A549 (cell line): ENCODE measurements around the gene RPS6KA3. TPM values are rescaled to one million over a fixed set of nuclear protein-coding genes. Genes with fewer than 3 reads are reported as not detected.

Source experiments
- ATAC-seq, 2 experiments: fragments of 200-7000 bp in 1 of 2; fragments of >200 bp in 1 of 2; cut with Nextera tagmentation in 1 of 2; cut with Tn5 transposase in 1 of 2; 3 replicates each; pipeline versions ENCODE4 v1.8.0 to v1.9.1; 2018 to 2020; ENCODE audit warnings: mild to moderate bottlenecking in 1 of 2, moderate library complexity in 1 of 2
- CTCF ChIA-PET: fragments of 300-600 bp; sonication (Branson Sonifier 250); formaldehyde crosslinking; extraction: SDS; loops from one replicate; lab custom pipeline; 2021; ENCODE audit warnings: antibody characterized with exemption, inconsistent platforms; lab: Yijun Ruan, JAX
- POLR2A ChIA-PET: fragments of 350-600 bp; formaldehyde crosslinking; extraction: SDS; loops from one replicate; lab custom pipeline; 2021; ENCODE audit warnings: antibody characterized with exemption, inconsistent platforms; lab: Yijun Ruan, JAX
- DNase-seq, 2 experiments: peaks; one replicate each; pipeline versions ENCODE4 v3.0.0 to v3.0.0-alpha.2; 2011 to 2016; ENCODE audit warnings: low read depth in 1 of 2, low spot score in 1 of 2
- FAIRE-seq: peaks from 2 replicates; lab custom pipeline; 2011; peaks lifted over from hg19 to GRCh38; lab: Jason Lieb, UNC
- H3K27ac ChIP-seq, 2 experiments: fragments of >200 bp; sonication (Bioruptor Twin); formaldehyde crosslinking; 3 replicates each; pipeline ENCODE4 v1.5.1; 2016 to 2017
- H3K4me1 ChIP-seq: fragments of >200 bp; sonication (Bioruptor Twin); formaldehyde crosslinking; 3 replicates; pipeline ENCODE4 v1.6.1; 2016
- H3K4me2 ChIP-seq: fragments of >200 bp; sonication (Bioruptor Twin); formaldehyde crosslinking; 3 replicates; pipeline ENCODE4 v1.6.1; 2016
- H3K4me3 ChIP-seq: fragments of >200 bp; sonication (Bioruptor Twin); formaldehyde crosslinking; 3 replicates; pipeline ENCODE4 v1.5.1; 2016
- H3K9me3 ChIP-seq: fragments of >200 bp; sonication (Bioruptor Twin); formaldehyde crosslinking; 3 replicates; pipeline ENCODE4 v1.6.1; 2016
- ATOH8 ChIP-seq: fragments of 250-450 bp; sonication (Bioruptor Pico); IDR thresholded peaks from 2 replicates; pipeline ENCODE4 v1.5.0; 2020; ENCODE audit warnings: low read depth, mild to moderate bottlenecking, moderate library complexity
- CBX2 ChIP-seq: fragments of 200-600 bp; sonication (generic); IDR thresholded peaks from 2 replicates; pipeline ENCODE4 v1.6.1; 2016; ENCODE audit warnings: low read depth, mild to moderate bottlenecking, borderline replicate concordance
- CBX8 ChIP-seq: fragments of 200-600 bp; sonication (generic); IDR thresholded peaks from 2 replicates; pipeline ENCODE4 v1.6.1; 2016
- CHD2 ChIP-seq: fragments of 150-350 bp; IDR thresholded peaks from 2 replicates; pipeline ENCODE4 v1.6.1; 2014; ENCODE audit warnings: low read length; ENCODE audit not compliant: partially characterized antibody
- CHD4 ChIP-seq: fragments of 200-600 bp; sonication (generic); IDR thresholded peaks from 2 replicates; pipeline ENCODE4 v1.6.1; 2016; ENCODE audit warnings: antibody characterized with exemption, mild to moderate bottlenecking, borderline replicate concordance
- EHMT2 ChIP-seq: fragments of 200-600 bp; sonication (generic); IDR thresholded peaks from 2 replicates; pipeline ENCODE4 v1.6.1; 2016; ENCODE audit warnings: antibody characterized with exemption, low read depth, mild to moderate bottlenecking, moderate library complexity
- EP300 ChIP-seq, 2 experiments: fragments of >200 bp; sonication (Bioruptor Twin); formaldehyde crosslinking; IDR thresholded peaks; 2 replicates in 1 of 2; 3 replicates in 1 of 2; pipeline ENCODE4 v1.6.1; 2016 to 2017
- FOSL2 ChIP-seq, 2 experiments: fragments of 450-650 bp in 1 of 2; fragments of >200 bp in 1 of 2; sonication (Bioruptor Twin) in 1 of 2; formaldehyde crosslinking; IDR thresholded peaks; 2 replicates each; pipeline versions ENCODE4 v1.5.0 to v1.6.1; 2016 to 2020; ENCODE audit warnings: mild to moderate bottlenecking in 1 of 2, moderate library complexity in 1 of 2
- FOXS1 ChIP-seq: fragments of 250-450 bp; sonication (Bioruptor Pico); IDR thresholded peaks from 2 replicates; pipeline ENCODE4 v1.5.0; 2020; ENCODE audit warnings: mild to moderate bottlenecking, moderate library complexity
- HDAC2 ChIP-seq: fragments of 200-600 bp; sonication (generic); IDR thresholded peaks from 2 replicates; pipeline ENCODE4 v1.6.1; 2016
- HOXB13 ChIP-seq: fragments of 250-450 bp; sonication (Bioruptor Pico); IDR thresholded peaks from 2 replicates; pipeline ENCODE4 v1.5.0; 2020; ENCODE audit warnings: low read depth, mild to moderate bottlenecking, moderate library complexity
- JUN ChIP-seq, 2 experiments: fragments of >200 bp; sonication (Bioruptor Twin); formaldehyde crosslinking; IDR thresholded peaks; 2 replicates in 1 of 2; 3 replicates in 1 of 2; pipeline ENCODE4 v1.6.1; 2016 to 2017
- JUNB ChIP-seq: fragments of >200 bp; sonication (Bioruptor Twin); formaldehyde crosslinking; IDR thresholded peaks from 2 replicates; pipeline ENCODE4 v1.6.1; 2016
- KDM5A ChIP-seq: fragments of 200-600 bp; sonication (generic); IDR thresholded peaks from 2 replicates; pipeline ENCODE4 v1.6.1; 2016; ENCODE audit warnings: antibody characterized with exemption, mild to moderate bottlenecking
- NFE2L2 ChIP-seq: fragments of 150-350 bp; conservative IDR thresholded peaks from 2 replicates; pipeline ENCODE4 v1.6.1; 2014; ENCODE audit warnings: low read length
- NPAS2 ChIP-seq: fragments of 250-450 bp; sonication (Bioruptor Pico); IDR thresholded peaks from 2 replicates; pipeline ENCODE4 v1.8.0; 2022; ENCODE audit warnings: mild to moderate bottlenecking, moderate library complexity, borderline replicate concordance
- NR3C1 ChIP-seq: fragments of >200 bp; sonication (Bioruptor Twin); formaldehyde crosslinking; IDR thresholded peaks from 3 replicates; pipeline ENCODE4 v1.6.1; 2017
- PBX3 ChIP-seq: IDR thresholded peaks from 2 replicates; pipeline ENCODE4 v1.6.1; 2012
- POLR2AphosphoS2 ChIP-seq: conservative IDR thresholded peaks from 2 replicates; pipeline ENCODE4 v1.6.1; 2012; ENCODE audit warnings: low read length, improper control_type of control experiment, inconsistent platforms
- RCOR1 ChIP-seq: fragments of 150-350 bp; IDR thresholded peaks from 2 replicates; pipeline ENCODE4 v1.6.1; 2014; ENCODE audit warnings: antibody characterized with exemption, low read length, low read depth
- REST ChIP-seq: fragments of 200-600 bp; sonication (generic); IDR thresholded peaks from 2 replicates; pipeline ENCODE4 v1.6.1; 2016; ENCODE audit warnings: antibody characterized with exemption, mild to moderate bottlenecking, moderate library complexity
- RNF2 ChIP-seq: fragments of 200-600 bp; sonication (generic); IDR thresholded peaks from 2 replicates; pipeline ENCODE4 v1.6.1; 2016; ENCODE audit warnings: low read depth, mild to moderate bottlenecking, antibody characterized with exemption, moderate library complexity, borderline replicate concordance
- SMC3 ChIP-seq: fragments of >200 bp; sonication (Bioruptor Twin); formaldehyde crosslinking; IDR thresholded peaks from 3 replicates; pipeline ENCODE4 v1.6.1; 2018; ENCODE audit warnings: inconsistent platforms
- TP53 ChIP-seq: fragments of 250-450 bp; sonication (Bioruptor Pico); IDR thresholded peaks from 2 replicates; pipeline ENCODE4 v1.5.0; 2021; ENCODE audit warnings: mild to moderate bottlenecking, moderate library complexity
- ZC3H11A ChIP-seq: fragments of 450-650 bp; IDR thresholded peaks from 2 replicates; pipeline ENCODE4 v1.6.1; 2014; ENCODE audit warnings: antibody characterized with exemption, mild to moderate bottlenecking
- ZFP36 ChIP-seq: fragments of 450-650 bp; IDR thresholded peaks from 2 replicates; pipeline ENCODE4 v1.6.1; 2014; ENCODE audit warnings: borderline replicate concordance; ENCODE audit not compliant: partially characterized antibody
- ZSCAN20 ChIP-seq: fragments of 250-450 bp; sonication (Bioruptor Pico); IDR thresholded peaks from 2 replicates; pipeline ENCODE4 v1.8.0; 2022; ENCODE audit warnings: mild to moderate bottlenecking, moderate library complexity
- WGBS: methylation state at CpG from one replicate; pipeline ENCODE4 v1.1.6; 2017; ENCODE audit errors: missing lambda C conversion rate; 5-methylcytosine and 5-hydroxymethylcytosine counted together
- polyA plus RNA-seq, 4 experiments: library from polyadenylated mRNA; depleted of rRNA in 3 of 4; stranded (reverse); fragments of >200 nt; fragmentation: RNase III in 1 of 4; extraction: RNeasy Plus Mini Kit Qiagen cat#74134 plus additional on column Dnase treatment in 1 of 4; gene quantifications; 2 replicates in 3 of 4; 3 replicates in 1 of 4; pipeline ENCODE4 v1.2.3, GENCODE V29; 2011 to 2017

The RPS6KA3 gene
- polyA plus RNA-seq, 2 of the 4 experiments (the other 2 are of a cell fraction), result 41.1 to 117 TPM

GRCh38 chrX:20211261-20211786, 55.4 kb downstream of the RPS6KA3 start:
- ATAC-seq, result no peak
- no peak for DNase-seq
- Histone ChIP-seq H3K9me3 (no peaks in the 10 kb centered on the region), H3K4me3 (no peak overlapping the region), H3K27ac (no peak overlapping the region), H3K4me2 (no peak overlapping the region), H3K4me1 (peaks cover 14% of the 10 kb centered on the region)
- ChIA-PET POLR2A (no interaction called here), CTCF (interaction anchor here (1.2 kb wide), 1 partner anchor 11 kb away, joined by 3 read pairs; no protein-coding TSS in a partner anchor)
- TF ChIP-seq PBX3 (no peak), FOSL2 (IDR thresholded peaks at IDR 0.05) (no peak), FOSL2 (CRISPR knock-in tag; IDR thresholded peaks at IDR 0.05) (no peak), SMC3 (no peak), FOXS1 (no peak), ZC3H11A (no peak)
- WGBS, result 83% methylated on average over 4 of the region's 4 CpGs
- FAIRE-seq, result no peak

GRCh38 chrX:20205927-20206708, 60.6 kb downstream of the RPS6KA3 start:
- TF ChIP-seq ZFP36 (no peak), CBX8 (no peak), POLR2AphosphoS2 (no peak), HOXB13 (CRISPR knock-in tag) (no peak), REST (no peak), EP300 (IDR thresholded peaks at IDR 0.05) (no peak), JUNB (no peak), TP53 (CRISPR knock-in tag) (no peak)
- TF ChIP-seq, all 56 proteins: peak for 0
- ATAC-seq (peak in 1 of 2 experiments; percentile 43; a peak in 2 of 6 replicates), DNase-seq (no peak), FAIRE-seq (no peak)
- Histone ChIP-seq H3K4me3 (no peak overlapping the region), H3K4me1 (peaks cover 3% of the 10 kb centered on the region; the same call in 1 of the 3 replicates), H3K27ac (no peak overlapping the region), H3K4me2 (no peak overlapping the region), H3K9me3 (no peaks in the 10 kb centered on the region)
- ChIA-PET POLR2A (no interaction called here), CTCF (no interaction called here)
- 80% methylated on average over 4 of the region's 4 CpGs for WGBS

GRCh38 chrX:20204351-20204750, 62.4 kb downstream of the RPS6KA3 start:
- POLR2A ChIA-PET, result no interaction called here
- no peak for FAIRE-seq
- CTCF ChIA-PET, result interaction anchor here (1.1 kb wide), 1 partner anchor 68 kb away, joined by 4 read pairs; no protein-coding TSS in a partner anchor
- no peak for TF ChIP-seq CHD2
- no peak for TF ChIP-seq KDM5A
- TF ChIP-seq EHMT2, result no peak
- TF ChIP-seq NFE2L2, result no peak
- TF ChIP-seq HOXB13 (CRISPR knock-in tag), result no peak
- no peak for TF ChIP-seq RNF2
- no peak for TF ChIP-seq HDAC2
- TF ChIP-seq RCOR1, result no peak
- no peak for TF ChIP-seq JUN (IDR thresholded peaks at IDR 0.05)
- no peak for TF ChIP-seq CHD4
- TF ChIP-seq ATOH8 (CRISPR knock-in tag), result no peak
- TF ChIP-seq CBX2, result no peak
- TF ChIP-seq SMC3, result no peak
- no peak for TF ChIP-seq ZSCAN20
- TF ChIP-seq NR3C1, result no peak
- TF ChIP-seq NPAS2 (CRISPR knock-in tag), result no peak
- TF ChIP-seq, all 56 proteins: peak for 0
- H3K9me3 ChIP-seq, result no peaks in the 10 kb centered on the region
- 93% methylated on average over 6 of the region's 6 CpGs for whole genome bisulfite sequencing
- no peak overlapping the region for H3K4me3 ChIP-seq
- H3K4me1 ChIP-seq, result no peaks in the 10 kb centered on the region
- H3K4me2 ChIP-seq, result no peak overlapping the region
- H3K27ac ChIP-seq, result no peak overlapping the region
- DNase-seq (no peak), ATAC-seq (no peak)
